ENCODE results near the gene VSIG10.
"Not testable (repeated sequence)": the region's sequence is repeated elsewhere in the genome, so short reads cannot be mapped to it uniquely, and the experiment has no call there.

Gene VSIG10

GRCh38 chr12:118089782-118090181 is 14.0 kb downstream of the VSIG10 start:
- no peaks in the 10 kb centered on the region for H3K4me1 Mint-ChIP-seq (ENCODE audit: low read depth)
- H3K36me3 Mint-ChIP-seq (ENCODE audit: low read depth), result no peaks in the 10 kb centered on the region
- H3K4me3 Mint-ChIP-seq, result no peak overlapping the region
- no peak for DNase-seq
- no peaks in the 10 kb centered on the region for H3K27me3 Mint-ChIP-seq
- no peaks in the 10 kb centered on the region for H3K9me3 Mint-ChIP-seq
- H3K27ac Mint-ChIP-seq, result no peak overlapping the region

GRCh38 chr12:118082161-118082560 is 21.6 kb downstream of the VSIG10 start:
- H3K4me1 Mint-ChIP-seq (ENCODE audit: low read depth), result no peaks in the 10 kb centered on the region
- H3K27me3 Mint-ChIP-seq, result no peaks in the 10 kb centered on the region
- no peaks in the 10 kb centered on the region for H3K9me3 Mint-ChIP-seq
- DNase-seq, result no peak
- H3K27ac Mint-ChIP-seq, result no peak overlapping the region
- no peak overlapping the region for H3K4me3 Mint-ChIP-seq
- no peaks in the 10 kb centered on the region for H3K36me3 Mint-ChIP-seq (ENCODE audit: low read depth)

- H3K9me3 Mint-ChIP-seq; H3K27me3 Mint-ChIP-seq; H3K4me1 Mint-ChIP-seq (ENCODE audit: low read depth); H3K27ac Mint-ChIP-seq; H3K4me3 Mint-ChIP-seq; DNase-seq; H3K36me3 Mint-ChIP-seq (ENCODE audit: low read depth): not testable (repeated sequence)
Observed at GRCh38 chr12:118081521-118081920, 22.3 kb downstream of the VSIG10 start.

- Mint-ChIP-seq H3K9me3 (no peaks in the 10 kb centered on the region), H3K27ac (no peak overlapping the region), H3K4me1 (ENCODE audit: low read depth) (peaks cover 1% of the 10 kb centered on the region), H3K27me3 (peaks cover 2% of the 10 kb centered on the region), H3K36me3 (ENCODE audit: low read depth) (no peaks in the 10 kb centered on the region), H3K4me3 (no peak overlapping the region)
- no peak for DNase-seq
Observed at GRCh38 chr12:118073768-118074167, 30.0 kb downstream of the VSIG10 start.

- H3K27me3 Mint-ChIP-seq, result peaks cover 10% of the 10 kb centered on the region
- H3K4me3 Mint-ChIP-seq, result no peak overlapping the region
- H3K4me1 Mint-ChIP-seq (ENCODE audit: low read depth), result peaks cover 10% of the 10 kb centered on the region
- no peaks in the 10 kb centered on the region for H3K9me3 Mint-ChIP-seq
- no peaks in the 10 kb centered on the region for H3K36me3 Mint-ChIP-seq (ENCODE audit: low read depth)
- DNase-seq, result no peak
- no peak overlapping the region for H3K27ac Mint-ChIP-seq
Observed at GRCh38 chr12:118070650-118071049, 33.2 kb downstream of the VSIG10 start.

- DNase-seq, result no peak
- no peaks in the 10 kb centered on the region for H3K9me3 Mint-ChIP-seq
- no peak overlapping the region for H3K4me3 Mint-ChIP-seq
- peaks cover 32% of the 10 kb centered on the region for H3K4me1 Mint-ChIP-seq (ENCODE audit: low read depth)
- peaks cover 10% of the 10 kb centered on the region for H3K27me3 Mint-ChIP-seq
- peaks cover 3% of the 10 kb centered on the region for H3K36me3 Mint-ChIP-seq (ENCODE audit: low read depth)
- peak overlapping the region; percentile 14 for H3K27ac Mint-ChIP-seq
Observed at GRCh38 chr12:118068445-118068844, 35.4 kb downstream of the VSIG10 start.

- no peaks in the 10 kb centered on the region for H3K9me3 Mint-ChIP-seq
- peaks cover 10% of the 10 kb centered on the region for H3K27me3 Mint-ChIP-seq
- peaks cover 45% of the 10 kb centered on the region for H3K4me1 Mint-ChIP-seq (ENCODE audit: low read depth)
- DNase-seq, result no peak
- no peak overlapping the region for H3K27ac Mint-ChIP-seq
- no peak overlapping the region for H3K4me3 Mint-ChIP-seq
- peaks cover 16% of the 10 kb centered on the region for H3K36me3 Mint-ChIP-seq (ENCODE audit: low read depth)
Observed at GRCh38 chr12:118065380-118065779, 38.4 kb downstream of the VSIG10 start.

- peak overlapping the region; percentile 64 for H3K27ac Mint-ChIP-seq
- H3K9me3 Mint-ChIP-seq, result no peaks in the 10 kb centered on the region
- H3K4me1 Mint-ChIP-seq (ENCODE audit: low read depth), result peaks cover 52% of the 10 kb centered on the region
- H3K27me3 Mint-ChIP-seq, result peaks cover 10% of the 10 kb centered on the region
- DNase-seq, result no peak
- H3K4me3 Mint-ChIP-seq, result peak overlapping the region; percentile 87
- peaks cover 23% of the 10 kb centered on the region for H3K36me3 Mint-ChIP-seq (ENCODE audit: low read depth)
Observed at GRCh38 chr12:118064608-118065007, 39.2 kb downstream of the VSIG10 start.

- peaks cover 59% of the 10 kb centered on the region for H3K4me1 Mint-ChIP-seq (ENCODE audit: low read depth)
- DNase-seq, result no peak
- H3K36me3 Mint-ChIP-seq (ENCODE audit: low read depth), result peaks cover 28% of the 10 kb centered on the region
- H3K4me3 Mint-ChIP-seq, result peak overlapping the region; percentile 87
- H3K27me3 Mint-ChIP-seq, result peaks cover 9% of the 10 kb centered on the region
- H3K9me3 Mint-ChIP-seq, result no peaks in the 10 kb centered on the region
- H3K27ac Mint-ChIP-seq, result peak overlapping the region; percentile 69
Observed at GRCh38 chr12:118063576-118064391, 40.0 kb downstream of the VSIG10 start.

- no peaks in the 10 kb centered on the region for H3K27me3 Mint-ChIP-seq
- peak overlapping the region; percentile 87 for H3K4me3 Mint-ChIP-seq
- H3K36me3 Mint-ChIP-seq (ENCODE audit: low read depth), result peaks cover 32% of the 10 kb centered on the region
- peaks cover 59% of the 10 kb centered on the region for H3K4me1 Mint-ChIP-seq (ENCODE audit: low read depth)
- H3K27ac Mint-ChIP-seq, result peak overlapping the region; percentile 94
- peak; percentile 53 for DNase-seq
- H3K9me3 Mint-ChIP-seq, result no peaks in the 10 kb centered on the region
Observed at GRCh38 chr12:118061873-118062843, 41.7 kb downstream of the VSIG10 start.

- peak within 1 kb of the TSS; percentile 87 for H3K4me3 Mint-ChIP-seq
- H3K9me3 Mint-ChIP-seq, result no peaks in the 10 kb centered on the region
- H3K36me3 Mint-ChIP-seq (ENCODE audit: low read depth), result peaks cover 32% of the 10 kb centered on the region
- H3K27me3 Mint-ChIP-seq, result no peaks in the 10 kb centered on the region
- DNase-seq, result peak; percentile 77
- H3K4me1 Mint-ChIP-seq (ENCODE audit: low read depth), result peaks cover 62% of the 10 kb centered on the region
- peak within 1 kb of the TSS; percentile 96 for H3K27ac Mint-ChIP-seq
Observed at GRCh38 chr12:118061011-118061872, 42.6 kb downstream of the VSIG10 start, which contains the start of gene WSB2. Gene WSB2 (minus strand): TSS chr12:118061179. CDS start chr12:118061048, 131 bp downstream.

- H3K4me1 Mint-ChIP-seq (ENCODE audit: low read depth), result peaks cover 63% of the 10 kb centered on the region
- H3K27me3 Mint-ChIP-seq, result no peaks in the 10 kb centered on the region
- peak overlapping the region; percentile 96 for H3K27ac Mint-ChIP-seq
- H3K4me3 Mint-ChIP-seq, result peak overlapping the region; percentile 86
- no peaks in the 10 kb centered on the region for H3K9me3 Mint-ChIP-seq
- H3K36me3 Mint-ChIP-seq (ENCODE audit: low read depth), result peaks cover 32% of the 10 kb centered on the region
- DNase-seq, result peak; percentile 64
Observed at GRCh38 chr12:118060301-118061010, 43.4 kb downstream of the VSIG10 start.

GRCh38 chr12:118059341-118060191 is 44.2 kb downstream of the VSIG10 start:
- peak overlapping the region; percentile 86 for H3K4me3 Mint-ChIP-seq
- H3K27me3 Mint-ChIP-seq, result no peaks in the 10 kb centered on the region
- no peak for DNase-seq
- peaks cover 58% of the 10 kb centered on the region for H3K4me1 Mint-ChIP-seq (ENCODE audit: low read depth)
- H3K36me3 Mint-ChIP-seq (ENCODE audit: low read depth), result peaks cover 32% of the 10 kb centered on the region
- H3K9me3 Mint-ChIP-seq, result no peaks in the 10 kb centered on the region
- H3K27ac Mint-ChIP-seq, result peak overlapping the region; percentile 96
